Hepatocyte (in vitro differentiated cells): Measurements from ENCODE around the gene BRDT.

Experiments
- CTCF ChIP-seq: fragments of 200-600 bp; sonication (generic); IDR thresholded peaks from 2 replicates; pipeline ENCODE4 v1.5.1; 2016; ENCODE audit warnings: antibody characterized with exemption, mild to moderate bottlenecking; ENCODE audit not compliant: poor library complexity
- EZH2 ChIP-seq: fragments of 200-600 bp; sonication (generic); IDR thresholded peaks from 2 replicates; pipeline ENCODE4 v1.6.1; 2016; ENCODE audit warnings: antibody characterized with exemption, mild to moderate bottlenecking, borderline replicate concordance

GRCh38 chr1:92040971-92041370 lies 91.8 kb downstream of the BRDT start:
- TF ChIP-seq CTCF (no peak), EZH2 (no peak)
